Lung (tissue), 12 donors: ENCODE results near the gene ADI1. TPM values are rescaled to one million over a fixed set of nuclear protein-coding genes. Genes with fewer than 3 reads are reported as not detected.

Experiments
- ATAC-seq: fragments of 200-7000 bp; cut with Tn5 transposase; one replicate; pipeline ENCODE4 v1.9.1; 2020; ENCODE audit warnings: moderate number of reproducible peaks; ENCODE audit not compliant: insufficient read depth, low FRiP score
- DNase-seq, 3 donors: peaks; one replicate each; pipeline ENCODE4 v3.0.0-alpha.2; 2013 to 2017
- H3K27ac ChIP-seq, 2 donors: one replicate each; pipeline ENCODE4 v1.5.1; 2013; ENCODE audit warnings: mild to moderate bottlenecking in 2 of 2, moderate library complexity in 2 of 2, control low read depth in 1 of 2, inconsistent platforms in 1 of 2, low read depth in 1 of 2, low read length in 1 of 2
- H3K27me3 ChIP-seq, 3 donors: one replicate each; pipeline ENCODE4 v1.5.1; 2013; ENCODE audit warnings: low read length in 2 of 3; ENCODE audit not compliant: control insufficient read depth in 3 of 3, insufficient read depth in 3 of 3
- H3K36me3 ChIP-seq, 4 donors: one replicate each; pipeline ENCODE4 v1.5.1; 2013; ENCODE audit warnings: low read length in 4 of 4, mild to moderate bottlenecking in 1 of 4, moderate library complexity in 1 of 4; ENCODE audit not compliant: control insufficient read depth in 4 of 4, insufficient read depth in 4 of 4
- H3K4me1 ChIP-seq, 5 donors: one replicate each; pipeline ENCODE4 v1.5.1; 2013; ENCODE audit warnings: low read length in 5 of 5, mild to moderate bottlenecking in 2 of 5, moderate library complexity in 1 of 5; ENCODE audit not compliant: control insufficient read depth in 5 of 5, insufficient read depth in 5 of 5
- H3K4me3 ChIP-seq: one replicate; pipeline ENCODE4 v1.5.1; 2013; ENCODE audit warnings: mild to moderate bottlenecking, control low read depth, moderate library complexity
- H3K9ac ChIP-seq, 2 donors: one replicate each; pipeline ENCODE4 v1.5.1; 2013; ENCODE audit warnings: low read length in 2 of 2, control low read depth in 1 of 2; ENCODE audit not compliant: insufficient read depth in 1 of 2
- H3K9me3 ChIP-seq, 4 donors: one replicate each; pipeline ENCODE4 v1.5.1; 2013; ENCODE audit warnings: low read length in 3 of 4, mild to moderate bottlenecking in 1 of 4, moderate library complexity in 1 of 4; ENCODE audit not compliant: control insufficient read depth in 4 of 4, insufficient read depth in 3 of 4
- CTCF ChIP-seq: IDR thresholded peaks from 2 replicates; pipeline ENCODE4 v1.5.1; 2012; ENCODE audit warnings: mild to moderate bottlenecking; ENCODE audit errors: control extremely low read depth, extremely low read depth
- WGBS, 2 donors: extraction: QIAGEN DNeasy Blood & Tissue Kit; methylation state at CpG; one replicate each; pipeline ENCODE4 v1.1.7; 2013; 5-methylcytosine and 5-hydroxymethylcytosine counted together
- polyA plus RNA-seq, 2 donors: library from polyadenylated mRNA; stranded (reverse); fragments of 200-250 nt; gene quantifications; one replicate each; pipeline ENCODE4 v1.2.1, GENCODE V29; 2013
- total RNA-seq, 2 donors: library from RNA; depleted of rRNA in 1 of 2; stranded (reverse); fragments of >200 nt in 1 of 2; gene quantifications; one replicate each; pipeline ENCODE4 v1.2.1, GENCODE V29; 2014 to 2021
- donor health status: control.
- donor health status: control.
- donor health status: Bipolar disorder and iron deficiency.
- donor health status: healthy.
- donor health status: DM: yes; HTN: yes; CAD: no.

The ADI1 gene
- total and polyA plus RNA-seq, 4 donors: 46.8 to 65.2 (median 55.9) TPM

- Histone ChIP-seq H3K27me3 (no peaks in the 10 kb centered on the region), H3K27ac (no peak overlapping the region), H3K4me3 (no peak overlapping the region), H3K4me1 (peaks cover 0 to 32% (median 9%) of the 10 kb centered on the region in 5 donors), H3K36me3 (peaks cover 0 to 24% (median 18%) of the 10 kb centered on the region in 4 donors), H3K9me3 (no peaks in the 10 kb centered on the region), H3K9ac (no peak overlapping the region)
- ATAC-seq (no peak), DNase-seq (no peak)
- no peak for TF ChIP-seq CTCF
- 93 to 94% methylated on average over 17 of the region's 17 CpGs for WGBS, 2 donors
Observed at GRCh38 chr2:3451926-3452671, 67.2 kb downstream of the ADI1 start.

GRCh38 chr2:3451169-3451568 is 68.2 kb downstream of the ADI1 start:
- Histone ChIP-seq H3K36me3 (peaks cover 0 to 27% (median 18%) of the 10 kb centered on the region in 4 donors), H3K27ac (no peak overlapping the region), H3K9ac (no peak overlapping the region), H3K4me1 (peaks cover 0 to 32% (median 9%) of the 10 kb centered on the region in 5 donors), H3K4me3 (no peak overlapping the region), H3K27me3 (no peaks in the 10 kb centered on the region), H3K9me3 (no peaks in the 10 kb centered on the region)
- ATAC-seq (no peak), DNase-seq (no peak)
- TF ChIP-seq CTCF: no peak
- WGBS, 2 donors: 93 to 99% methylated on average over 4 of the region's 4 CpGs

GRCh38 chr2:3450385-3451010 is 68.8 kb downstream of the ADI1 start:
- H3K9me3 ChIP-seq: no peaks in the 10 kb centered on the region
- TF ChIP-seq CTCF: no peak
- ATAC-seq (no peak), DNase-seq (peak; percentile 29 to 64 (median 40))
- H3K4me3 ChIP-seq: no peak overlapping the region
- WGBS, 2 donors: 66 to 79% methylated on average over 16 of the region's 16 CpGs
- H3K4me1 ChIP-seq: peaks cover 0 to 32% (median 9%) of the 10 kb centered on the region in 5 donors
- H3K36me3 ChIP-seq: peaks cover 0 to 32% (median 23%) of the 10 kb centered on the region in 4 donors
- no peak overlapping the region for H3K27ac ChIP-seq
- peak overlapping the region in 1 of 2 donors; percentile 13 for H3K9ac ChIP-seq
- H3K27me3 ChIP-seq: no peaks in the 10 kb centered on the region
